Activated CD4-positive, alpha-beta memory T cell treated with anti-CD3 and anti-CD28 coated beads, Interleukin-2, amount 10 ng/mL, durations not matched to agents 7 days and 5 days (primary cell): Measurements from ENCODE around the gene SLC1A1. TPM values are rescaled to one million over a fixed set of nuclear protein-coding genes. Genes with fewer than 3 reads are reported as not detected.

Experiments used
- CTCF ChIA-PET: fragments of 350-600 bp; sonication (Branson Sonifier 250); formaldehyde crosslinking; loops from one replicate; lab custom pipeline; 2021; ENCODE audit warnings: antibody characterized with exemption, inconsistent platforms; lab: Charles Lee
- POLR2A ChIA-PET: fragments of 350-600 bp; sonication (Branson Sonifier 250); formaldehyde crosslinking; loops from one replicate; lab custom pipeline; 2021; ENCODE audit warnings: antibody characterized with exemption; lab: Charles Lee
- DNase-seq: peaks from one replicate; pipeline ENCODE4 v3.0.0-alpha.2; 2020
- H3K27ac Mint-ChIP-seq: one replicate; pipeline ENCODE4 v1.8.0; 2021; ENCODE audit warnings: mild to moderate bottlenecking, mixed read lengths
- H3K27me3 Mint-ChIP-seq: one replicate; pipeline ENCODE4 v1.8.0; 2021; ENCODE audit warnings: mixed read lengths
- H3K36me3 Mint-ChIP-seq: one replicate; pipeline ENCODE4 v1.8.0; 2021; ENCODE audit warnings: low read depth, mixed read lengths
- H3K4me1 Mint-ChIP-seq: one replicate; pipeline ENCODE4 v1.8.0; 2021; ENCODE audit warnings: mixed read lengths
- H3K4me3 Mint-ChIP-seq: one replicate; pipeline ENCODE4 v1.8.0; 2021; ENCODE audit warnings: mild to moderate bottlenecking, mixed read lengths
- H3K9me3 Mint-ChIP-seq: one replicate; pipeline ENCODE4 v1.8.0; 2021; ENCODE audit warnings: mixed read lengths
- total RNA-seq, 2 experiments: library from RNA; stranded (reverse); gene quantifications; one replicate each; pipeline ENCODE4 v1.2.3, GENCODE V29; 2021

The SLC1A1 gene
- total RNA-seq, 2 experiments from 2014 or later, result 0.05 to 0.23 TPM

DNA sequence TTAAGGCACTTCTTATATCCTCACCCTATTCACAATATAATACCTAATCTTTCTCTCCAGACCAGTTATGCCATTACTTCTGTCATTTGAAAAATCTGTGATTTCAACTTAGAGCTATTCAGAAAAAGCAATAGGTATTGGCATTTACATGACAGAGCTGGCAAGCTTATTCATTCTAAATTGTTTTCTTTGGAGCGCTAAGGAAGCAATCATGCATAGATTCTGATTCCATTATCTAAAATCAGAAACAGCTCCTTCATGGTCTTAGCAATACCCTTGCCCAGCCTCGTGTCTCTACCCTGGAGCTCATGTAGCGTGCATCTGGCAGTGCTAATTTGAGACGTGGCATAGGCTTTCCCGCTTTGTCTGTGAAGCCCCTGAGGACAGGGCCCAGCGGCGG lies 4.5 kb downstream of the SLC1A1 start:
- Mint-ChIP-seq H3K4me1 (peaks cover 11% of the 10 kb centered on the region), H3K27me3 (peaks cover 40% of the 10 kb centered on the region), H3K27ac (no peak overlapping the region), H3K4me3 (no peak overlapping the region), H3K36me3 (no peaks in the 10 kb centered on the region), H3K9me3 (no peaks in the 10 kb centered on the region)
- no peak for DNase-seq
- CTCF ChIA-PET, result no interaction called here
- POLR2A ChIA-PET, result no interaction called here

GRCh38 chr9:4495537-4495936 lies 5.3 kb downstream of the SLC1A1 start:
- H3K9me3 Mint-ChIP-seq, result no peaks in the 10 kb centered on the region
- H3K27me3 Mint-ChIP-seq, result peaks cover 37% of the 10 kb centered on the region
- POLR2A ChIA-PET, result no interaction called here
- CTCF ChIA-PET, result no interaction called here
- no peak overlapping the region for H3K4me3 Mint-ChIP-seq
- H3K27ac Mint-ChIP-seq, result no peak overlapping the region
- no peak for DNase-seq
- peaks cover 13% of the 10 kb centered on the region for H3K4me1 Mint-ChIP-seq
- no peaks in the 10 kb centered on the region for H3K36me3 Mint-ChIP-seq

DNA sequence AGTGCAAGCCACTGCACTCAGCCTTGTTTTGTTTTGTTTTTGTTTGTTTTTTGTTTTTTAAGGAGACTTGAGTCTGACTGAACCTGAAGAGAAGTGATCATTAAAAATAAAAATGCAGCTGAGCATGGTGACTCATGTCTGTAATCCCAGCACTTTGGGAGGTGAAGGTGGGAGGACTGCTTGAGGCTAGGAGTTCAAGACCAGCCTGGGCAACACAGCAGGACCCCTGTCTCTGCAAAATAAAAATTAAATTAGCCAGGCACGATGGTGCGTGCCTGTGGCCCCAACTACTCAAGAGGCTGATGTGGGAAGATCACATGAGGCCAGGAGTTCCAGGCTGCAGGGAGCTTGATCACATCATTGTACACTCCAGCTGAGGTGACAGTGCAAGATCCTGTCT lies 6.2 kb downstream of the SLC1A1 start:
- no peak overlapping the region for H3K4me3 Mint-ChIP-seq
- DNase-seq, result no peak
- ChIA-PET POLR2A (no interaction called here), CTCF (no interaction called here)
- peaks cover 28% of the 10 kb centered on the region for H3K27me3 Mint-ChIP-seq
- no peaks in the 10 kb centered on the region for H3K9me3 Mint-ChIP-seq
- no peaks in the 10 kb centered on the region for H3K36me3 Mint-ChIP-seq
- H3K4me1 Mint-ChIP-seq, result peaks cover 11% of the 10 kb centered on the region
- H3K27ac Mint-ChIP-seq, result no peak overlapping the region

- DNase-seq, result no peak
- Mint-ChIP-seq H3K27me3 (peaks cover 20% of the 10 kb centered on the region), H3K4me1 (peaks cover 8% of the 10 kb centered on the region), H3K4me3 (no peak overlapping the region), H3K27ac (no peak overlapping the region), H3K9me3 (no peaks in the 10 kb centered on the region), H3K36me3 (no peaks in the 10 kb centered on the region)
- POLR2A ChIA-PET, result no interaction called here
- CTCF ChIA-PET, result no interaction called here
Observed at GRCh38 chr9:4497395-4497794, 7.1 kb downstream of the SLC1A1 start.

DNA sequence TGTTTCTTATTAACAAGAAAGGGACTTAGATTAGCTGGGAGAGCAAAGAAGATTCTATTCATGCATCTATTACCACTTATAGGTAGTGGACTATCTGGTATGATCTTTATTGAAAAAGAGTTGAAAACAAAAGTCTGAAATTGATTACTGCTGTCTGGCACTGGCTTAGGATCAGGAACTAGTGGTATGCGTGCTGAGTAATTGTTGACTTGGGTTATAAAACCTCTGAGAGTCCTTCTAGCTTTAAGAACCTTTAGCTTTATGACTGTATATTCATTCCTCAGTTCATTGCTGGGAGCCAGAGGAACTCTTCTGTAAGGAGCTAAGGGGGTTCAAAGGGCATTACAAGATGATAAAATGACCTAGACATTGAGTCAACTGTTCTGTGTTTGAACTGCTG lies 7.6 kb downstream of the SLC1A1 start:
- Mint-ChIP-seq H3K9me3 (no peaks in the 10 kb centered on the region), H3K27ac (no peak overlapping the region), H3K27me3 (peaks cover 16% of the 10 kb centered on the region), H3K4me3 (no peak overlapping the region), H3K36me3 (no peaks in the 10 kb centered on the region), H3K4me1 (peaks cover 8% of the 10 kb centered on the region)
- no peak for DNase-seq
- CTCF ChIA-PET, result no interaction called here
- POLR2A ChIA-PET, result no interaction called here

GRCh38 chr9:4499917-4500316 lies 9.6 kb downstream of the SLC1A1 start:
- Mint-ChIP-seq H3K27ac (no peak overlapping the region), H3K27me3 (peaks cover 14% of the 10 kb centered on the region), H3K4me1 (peaks cover 8% of the 10 kb centered on the region), H3K36me3 (no peaks in the 10 kb centered on the region), H3K9me3 (no peaks in the 10 kb centered on the region), H3K4me3 (no peak overlapping the region)
- ChIA-PET CTCF (no interaction called here), POLR2A (no interaction called here)
- no peak for DNase-seq

DNA sequence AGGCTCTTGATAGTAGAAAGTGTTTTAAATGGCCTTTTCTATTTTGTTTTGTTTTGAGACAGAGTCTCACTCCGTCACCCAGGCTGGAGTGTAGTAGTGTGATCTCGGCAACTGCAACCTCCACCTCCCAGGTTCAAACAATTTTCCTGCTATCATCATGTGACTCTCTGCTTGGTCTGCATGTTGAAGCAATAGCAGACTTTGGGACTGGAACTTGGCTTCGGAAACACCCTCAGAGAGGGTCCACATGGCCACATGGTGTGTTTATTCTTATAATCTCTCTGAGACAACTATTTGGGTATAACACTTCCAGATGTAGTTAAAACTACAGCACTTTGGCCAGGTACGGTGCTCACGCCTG lies 10.9 kb downstream of the SLC1A1 start:
- no peak overlapping the region for H3K27ac Mint-ChIP-seq
- CTCF ChIA-PET, result no interaction called here
- H3K9me3 Mint-ChIP-seq, result no peaks in the 10 kb centered on the region
- no peaks in the 10 kb centered on the region for H3K36me3 Mint-ChIP-seq
- H3K4me3 Mint-ChIP-seq, result no peak overlapping the region
- H3K4me1 Mint-ChIP-seq, result peaks cover 8% of the 10 kb centered on the region
- DNase-seq, result no peak
- POLR2A ChIA-PET, result no interaction called here
- H3K27me3 Mint-ChIP-seq, result peaks cover 6% of the 10 kb centered on the region

GRCh38 chr9:4502444-4502843 lies 12.2 kb downstream of the SLC1A1 start:
- peaks cover 3% of the 10 kb centered on the region for H3K27me3 Mint-ChIP-seq
- CTCF ChIA-PET, result no interaction called here

GRCh38 chr9:4503103-4503502 lies 12.8 kb downstream of the SLC1A1 start:
- Mint-ChIP-seq H3K9me3 (no peaks in the 10 kb centered on the region), H3K36me3 (no peaks in the 10 kb centered on the region), H3K27me3 (peaks cover 3% of the 10 kb centered on the region), H3K27ac (no peak overlapping the region), H3K4me1 (peaks cover 8% of the 10 kb centered on the region), H3K4me3 (no peak overlapping the region)
- POLR2A ChIA-PET, result no interaction called here
- CTCF ChIA-PET, result no interaction called here
- DNase-seq, result no peak

More at GRCh38 chr9:4502444-4502843, 12.2 kb downstream of the SLC1A1 start:
- no peaks in the 10 kb centered on the region for H3K9me3 Mint-ChIP-seq
- H3K4me3 Mint-ChIP-seq, result no peak overlapping the region
- DNase-seq, result no peak
- POLR2A ChIA-PET, result no interaction called here
- no peak overlapping the region for H3K27ac Mint-ChIP-seq
- H3K4me1 Mint-ChIP-seq, result peaks cover 8% of the 10 kb centered on the region
- no peaks in the 10 kb centered on the region for H3K36me3 Mint-ChIP-seq

DNA sequence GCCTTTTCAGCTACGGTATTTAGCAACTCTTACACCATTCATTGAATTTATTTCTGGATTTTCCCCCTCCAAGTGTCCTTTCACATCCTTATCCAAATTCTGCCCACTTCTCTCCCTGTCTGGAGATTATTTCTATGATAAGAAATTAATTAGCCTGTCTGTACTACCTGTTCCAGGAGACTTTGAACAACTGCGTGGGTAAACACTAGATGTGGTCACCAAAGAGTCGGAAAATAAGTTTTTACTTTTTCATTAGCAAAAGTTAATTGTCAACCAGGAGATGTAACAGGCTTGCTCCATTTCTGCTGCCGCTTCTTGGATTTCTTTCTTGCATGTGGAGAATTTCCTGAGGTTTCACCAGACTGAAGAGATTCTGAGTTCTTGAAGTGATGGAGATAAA lies 14.0 kb downstream of the SLC1A1 start:
- no peak for DNase-seq
- no peak overlapping the region for H3K4me3 Mint-ChIP-seq
- CTCF ChIA-PET, result no interaction called here

DNA sequence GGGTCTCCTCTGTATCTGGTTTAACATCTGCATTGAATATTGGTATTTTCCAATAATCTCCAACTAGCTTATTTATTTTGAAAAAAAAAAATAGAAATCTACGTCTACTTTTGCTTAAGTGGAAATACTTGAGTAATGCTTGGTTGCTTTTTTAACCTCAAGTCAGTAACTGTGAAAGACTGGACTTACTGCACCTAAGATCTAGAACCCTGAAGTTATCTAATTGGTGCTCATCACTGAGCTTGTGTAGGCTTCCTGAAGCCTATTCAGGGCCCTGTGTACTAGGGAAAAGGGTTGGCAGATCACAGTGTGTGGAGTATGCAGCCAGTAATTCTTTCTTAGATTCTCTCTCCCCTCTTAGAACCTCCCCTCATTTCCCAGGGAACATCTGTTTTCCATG lies 16.2 kb downstream of the SLC1A1 start:
- ChIA-PET POLR2A (no interaction called here), CTCF (no interaction called here)
- no peaks in the 10 kb centered on the region for H3K9me3 Mint-ChIP-seq
- no peaks in the 10 kb centered on the region for H3K4me1 Mint-ChIP-seq
- no peaks in the 10 kb centered on the region for H3K36me3 Mint-ChIP-seq
- H3K27ac Mint-ChIP-seq, result no peak overlapping the region
- DNase-seq, result no peak
- no peak overlapping the region for H3K4me3 Mint-ChIP-seq
- peaks cover 3% of the 10 kb centered on the region for H3K27me3 Mint-ChIP-seq

More for the DNA sequence above, 14.0 kb downstream of the SLC1A1 start:
- POLR2A ChIA-PET, result no interaction called here
- Mint-ChIP-seq H3K9me3 (no peaks in the 10 kb centered on the region), H3K27ac (no peak overlapping the region), H3K36me3 (no peaks in the 10 kb centered on the region), H3K4me1 (peaks cover 8% of the 10 kb centered on the region), H3K27me3 (peaks cover 3% of the 10 kb centered on the region)

GRCh38 chr9:4507306-4508130 lies 17.2 kb downstream of the SLC1A1 start:
- H3K4me1 Mint-ChIP-seq, result no peaks in the 10 kb centered on the region
- no peak overlapping the region for H3K4me3 Mint-ChIP-seq
- H3K27me3 Mint-ChIP-seq, result peaks cover 3% of the 10 kb centered on the region
- ChIA-PET CTCF (no interaction called here), POLR2A (interaction anchor here (0.7 kb wide), 1 partner anchor 175 kb away, joined by 3 read pairs; no protein-coding TSS in a partner anchor)
- no peak for DNase-seq
- no peak overlapping the region for H3K27ac Mint-ChIP-seq
- no peaks in the 10 kb centered on the region for H3K9me3 Mint-ChIP-seq
- H3K36me3 Mint-ChIP-seq, result no peaks in the 10 kb centered on the region

DNA sequence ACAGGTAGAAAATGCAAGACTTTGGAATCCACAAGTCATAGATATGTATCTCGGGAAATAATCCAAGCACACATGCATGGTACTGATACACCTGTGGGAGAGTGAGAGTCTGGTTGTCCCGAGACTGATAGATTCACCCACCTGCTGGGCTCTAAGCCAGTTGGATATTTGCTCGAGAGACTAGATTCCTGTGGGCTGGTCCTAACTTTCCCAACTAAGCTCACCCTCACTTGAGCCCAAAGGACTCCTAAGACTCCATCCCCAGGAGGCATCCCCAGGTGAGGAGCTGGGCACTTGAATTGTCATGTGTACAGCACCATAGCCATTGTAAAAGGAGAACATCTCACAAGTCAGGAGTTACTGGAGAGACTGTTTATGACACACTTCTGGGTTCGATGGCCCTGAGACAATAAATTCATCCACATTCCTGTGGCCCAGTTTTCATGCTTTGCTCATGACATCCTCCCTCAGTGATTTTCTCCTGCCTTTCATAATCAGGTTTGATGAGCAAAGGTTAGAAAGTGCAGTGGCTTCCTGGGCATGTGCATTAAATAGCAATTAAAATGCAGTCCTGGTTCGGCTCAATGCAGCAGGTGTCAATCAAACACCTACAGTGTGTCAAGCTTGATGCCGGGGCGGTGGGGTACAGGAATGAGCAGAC lies 18.1 kb downstream of the SLC1A1 start:
- Mint-ChIP-seq H3K27ac (no peak overlapping the region), H3K4me1 (no peaks in the 10 kb centered on the region), H3K27me3 (peaks cover 3% of the 10 kb centered on the region), H3K36me3 (no peaks in the 10 kb centered on the region), H3K9me3 (no peaks in the 10 kb centered on the region), H3K4me3 (no peak overlapping the region)
- ChIA-PET CTCF (no interaction called here), POLR2A (no interaction called here)
- DNase-seq, result no peak
